ENCODE results near the gene OR2F1. TPM values are rescaled to one million over a fixed set of nuclear protein-coding genes. Genes with fewer than 3 reads are reported as not detected.

The OR2F1 gene
- total RNA-seq, 1 donor = 0.72 TPM

DNA sequence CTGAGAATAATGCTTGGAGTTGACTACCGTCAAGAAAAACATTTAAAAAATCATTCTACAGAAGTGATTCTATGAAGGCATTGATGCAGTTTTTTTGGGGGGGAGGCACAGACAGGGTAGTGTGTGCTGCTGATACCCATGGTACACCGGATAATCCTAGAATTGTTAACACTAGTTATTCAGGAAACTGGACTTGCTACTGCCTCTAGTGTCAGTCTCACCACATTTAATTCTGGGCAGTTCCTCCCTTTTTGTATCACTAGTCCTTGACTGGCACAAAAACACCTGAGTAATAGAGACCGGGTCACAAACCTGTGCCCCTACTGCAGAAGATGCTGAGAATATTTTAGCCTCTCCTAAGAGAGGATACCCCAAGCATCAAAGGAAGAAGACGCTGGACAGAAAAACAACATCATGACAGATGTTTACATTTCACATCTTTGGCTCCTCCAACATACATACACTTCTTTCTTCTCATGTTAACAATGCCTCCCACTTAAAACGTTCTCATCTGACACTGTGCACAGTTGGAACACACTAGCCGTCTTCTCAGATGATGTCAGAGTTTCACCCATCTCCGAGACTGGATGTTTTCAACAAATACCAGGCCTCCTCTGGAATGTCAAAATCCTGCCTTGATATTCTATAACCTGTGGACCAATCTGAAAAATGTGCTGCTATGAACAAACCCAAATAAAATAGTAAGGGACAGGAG lies 39.5 kb upstream of the OR2F1 start:
- no peak overlapping the region for H2AFZ ChIP-seq (ENCODE audit: low read length)
- H4K20me1 ChIP-seq (ENCODE audit: insufficient read depth, low read length) = no peaks in the 10 kb centered on the region
- H3K27ac ChIP-seq (ENCODE audit: low read depth, low read length) = no peak overlapping the region
- H3K27me3 ChIP-seq (ENCODE audit: insufficient read depth, low read length) = no peaks in the 10 kb centered on the region
- no peak for DNase-seq (ENCODE audit: insufficient read length, low spot score, missing footprints)
- peaks cover 3% of the 10 kb centered on the region for H3K4me1 ChIP-seq (ENCODE audit: insufficient read depth, low read length)
- no peaks in the 10 kb centered on the region for H3K36me3 ChIP-seq (ENCODE audit: insufficient read depth, low read length)
- TF ChIP-seq, protein P1, sequence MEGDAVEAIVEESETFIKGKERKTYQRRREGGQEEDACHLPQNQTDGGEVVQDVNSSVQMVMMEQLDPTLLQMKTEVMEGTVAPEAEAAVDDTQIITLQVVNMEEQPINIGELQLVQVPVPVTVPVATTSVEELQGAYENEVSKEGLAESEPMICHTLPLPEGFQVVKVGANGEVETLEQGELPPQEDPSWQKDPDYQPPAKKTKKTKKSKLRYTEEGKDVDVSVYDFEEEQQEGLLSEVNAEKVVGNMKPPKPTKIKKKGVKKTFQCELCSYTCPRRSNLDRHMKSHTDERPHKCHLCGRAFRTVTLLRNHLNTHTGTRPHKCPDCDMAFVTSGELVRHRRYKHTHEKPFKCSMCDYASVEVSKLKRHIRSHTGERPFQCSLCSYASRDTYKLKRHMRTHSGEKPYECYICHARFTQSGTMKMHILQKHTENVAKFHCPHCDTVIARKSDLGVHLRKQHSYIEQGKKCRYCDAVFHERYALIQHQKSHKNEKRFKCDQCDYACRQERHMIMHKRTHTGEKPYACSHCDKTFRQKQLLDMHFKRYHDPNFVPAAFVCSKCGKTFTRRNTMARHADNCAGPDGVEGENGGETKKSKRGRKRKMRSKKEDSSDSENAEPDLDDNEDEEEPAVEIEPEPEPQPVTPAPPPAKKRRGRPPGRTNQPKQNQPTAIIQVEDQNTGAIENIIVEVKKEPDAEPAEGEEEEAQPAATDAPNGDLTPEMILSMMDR (IDR thresholded peaks at IDR 0.05; ENCODE audit: extremely low read depth, low read depth, low read length) = peak; percentile 23
- H3K4me2 ChIP-seq (ENCODE audit: insufficient read depth, low read length) = no peak overlapping the region
- no peaks in the 10 kb centered on the region for H3K9me3 ChIP-seq (ENCODE audit: low read depth, low read length)
- no peak overlapping the region for H3K4me3 ChIP-seq (ENCODE audit: insufficient read depth, low read length)
- H3K79me2 ChIP-seq (ENCODE audit: insufficient read depth, low read length) = no peaks in the 10 kb centered on the region

DNA sequence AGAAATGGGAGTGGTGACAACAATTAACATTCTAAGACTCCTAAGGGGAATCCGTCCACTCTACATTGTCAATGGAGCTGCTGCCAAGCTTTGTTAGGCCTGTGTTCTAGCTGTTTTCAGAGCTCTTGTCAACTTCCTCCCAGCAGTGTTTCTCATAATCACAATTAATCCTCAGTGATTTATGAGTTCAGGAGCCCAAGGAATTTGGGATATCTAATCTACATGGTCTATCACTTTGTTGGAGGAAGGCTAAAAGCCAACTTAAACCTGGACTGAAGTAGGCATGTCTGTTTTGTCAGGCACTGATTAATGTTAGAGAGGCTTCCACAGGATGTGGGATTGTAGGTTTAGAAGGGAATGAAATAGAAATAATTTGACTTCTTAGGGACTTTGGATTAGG lies 29.8 kb upstream of the OR2F1 start:
- Histone ChIP-seq H3K4me3 (ENCODE audit: insufficient read depth, low read length) (no peak overlapping the region), H3K36me3 (ENCODE audit: insufficient read depth, low read length) (no peaks in the 10 kb centered on the region), H3K4me1 (ENCODE audit: insufficient read depth, low read length) (no peaks in the 10 kb centered on the region), H3K27me3 (ENCODE audit: insufficient read depth, low read length) (peaks cover 3% of the 10 kb centered on the region), H4K20me1 (ENCODE audit: insufficient read depth, low read length) (no peaks in the 10 kb centered on the region), H3K27ac (ENCODE audit: low read depth, low read length) (no peak overlapping the region), H3K4me2 (ENCODE audit: insufficient read depth, low read length) (no peak overlapping the region), H3K9me3 (ENCODE audit: low read depth, low read length) (no peaks in the 10 kb centered on the region), H3K79me2 (ENCODE audit: insufficient read depth, low read length) (no peaks in the 10 kb centered on the region), H2AFZ (ENCODE audit: low read length) (no peak overlapping the region)
- no peak for DNase-seq (ENCODE audit: insufficient read length, low spot score, missing footprints)
- TF ChIP-seq, protein P1 (IDR thresholded peaks at IDR 0.05; ENCODE audit: extremely low read depth, low read depth, low read length) = no peak

DNA sequence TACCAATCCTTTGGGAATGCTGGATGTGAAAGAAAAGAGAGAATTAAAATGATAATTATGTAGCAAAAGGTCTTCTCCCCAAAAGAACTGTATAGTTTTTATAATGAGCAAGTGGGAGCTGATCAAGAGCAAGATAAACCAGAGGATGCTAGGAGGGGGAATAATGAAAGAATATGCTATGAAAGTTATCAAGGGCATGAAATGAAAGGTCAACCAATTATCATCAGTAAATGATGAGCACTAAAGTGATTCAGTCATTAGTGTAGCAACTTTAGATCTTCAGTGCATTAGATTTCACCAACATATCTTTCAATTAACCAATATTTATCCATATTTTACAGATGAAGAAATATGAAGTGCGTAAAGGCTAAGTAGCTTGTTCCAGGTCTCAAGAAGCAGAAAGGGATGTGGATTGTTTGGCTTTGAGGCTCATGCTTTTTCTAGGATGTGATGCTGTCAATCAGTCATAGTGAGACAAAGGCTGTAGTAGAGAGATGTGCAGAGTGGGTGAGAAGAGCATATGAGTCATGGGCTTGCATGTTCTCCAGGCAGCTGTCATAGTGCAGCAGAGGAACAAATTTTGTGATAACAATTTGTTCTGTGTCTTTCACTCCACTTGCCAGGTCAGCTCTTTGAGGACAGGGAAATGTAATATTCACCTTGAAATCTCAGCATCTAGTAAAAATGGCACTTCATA lies 25.3 kb upstream of the OR2F1 start:
- Histone ChIP-seq H3K79me2 (ENCODE audit: insufficient read depth, low read length) (no peaks in the 10 kb centered on the region), H3K4me2 (ENCODE audit: insufficient read depth, low read length) (no peak overlapping the region), H3K4me3 (ENCODE audit: insufficient read depth, low read length) (no peak overlapping the region), H3K36me3 (ENCODE audit: insufficient read depth, low read length) (no peaks in the 10 kb centered on the region), H3K27ac (ENCODE audit: low read depth, low read length) (no peak overlapping the region), H4K20me1 (ENCODE audit: insufficient read depth, low read length) (no peaks in the 10 kb centered on the region), H3K4me1 (ENCODE audit: insufficient read depth, low read length) (peaks cover 8% of the 10 kb centered on the region), H2AFZ (ENCODE audit: low read length) (no peak overlapping the region), H3K27me3 (ENCODE audit: insufficient read depth, low read length) (no peaks in the 10 kb centered on the region), H3K9me3 (ENCODE audit: low read depth, low read length) (no peaks in the 10 kb centered on the region)
- no peak for DNase-seq (ENCODE audit: insufficient read length, low spot score, missing footprints)
- TF ChIP-seq, protein P1 (IDR thresholded peaks at IDR 0.05; ENCODE audit: extremely low read depth, low read depth, low read length) = no peak

DNA sequence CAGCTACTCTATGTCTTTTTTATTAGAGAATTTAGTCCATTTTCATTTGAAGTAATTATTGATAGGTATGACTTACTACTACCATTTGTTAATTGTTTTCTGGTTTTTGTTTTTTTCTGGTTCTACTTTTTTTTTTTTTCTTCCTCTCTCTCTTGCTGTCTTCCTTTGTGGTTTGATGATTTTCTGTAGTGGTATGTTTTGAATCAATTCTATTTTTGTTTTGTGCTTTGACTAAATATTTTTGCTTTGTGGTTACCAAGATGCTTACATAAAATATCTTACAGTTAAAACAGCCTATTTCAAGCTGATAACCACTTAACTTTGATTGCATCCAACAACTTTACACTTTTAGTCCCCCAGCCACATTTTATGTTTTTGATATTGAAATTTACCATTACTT lies 22.9 kb upstream of the OR2F1 start:
- TF ChIP-seq, protein P1 (IDR thresholded peaks at IDR 0.05; ENCODE audit: extremely low read depth, low read depth, low read length) = no peak
- peaks cover 29% of the 10 kb centered on the region for H3K4me1 ChIP-seq (ENCODE audit: insufficient read depth, low read length)
- no peak overlapping the region for H3K4me3 ChIP-seq (ENCODE audit: insufficient read depth, low read length)
- H3K27me3 ChIP-seq (ENCODE audit: insufficient read depth, low read length) = no peaks in the 10 kb centered on the region
- H4K20me1 ChIP-seq (ENCODE audit: insufficient read depth, low read length) = no peaks in the 10 kb centered on the region
- no peaks in the 10 kb centered on the region for H3K9me3 ChIP-seq (ENCODE audit: low read depth, low read length)
- no peak overlapping the region for H2AFZ ChIP-seq (ENCODE audit: low read length)
- DNase-seq (ENCODE audit: insufficient read length, low spot score, missing footprints) = no peak
- H3K79me2 ChIP-seq (ENCODE audit: insufficient read depth, low read length) = no peaks in the 10 kb centered on the region
- H3K27ac ChIP-seq (ENCODE audit: low read depth, low read length) = no peak overlapping the region
- no peaks in the 10 kb centered on the region for H3K36me3 ChIP-seq (ENCODE audit: insufficient read depth, low read length)
- H3K4me2 ChIP-seq (ENCODE audit: insufficient read depth, low read length) = no peak overlapping the region
